HEK293 (cell line): Measurements from ENCODE around the gene KREMEN1.

Source experiments
- CTCF ChIA-PET: fragments of 350-600 bp; formaldehyde crosslinking; extraction: SDS; loops from one replicate; lab custom pipeline; 2021; ENCODE audit warnings: antibody characterized with exemption; lab: Yijun Ruan, JAX
- POLR2A ChIA-PET: fragments of 300-600 bp; formaldehyde crosslinking; extraction: SDS; loops from one replicate; lab custom pipeline; 2020; ENCODE audit warnings: antibody characterized with exemption, inconsistent platforms; lab: Yijun Ruan, JAX
- H3K27ac ChIP-seq: fragments of 200-500 bp; sonication (Bioruptor generic); 2 replicates; pipeline ENCODE4 v1.5.1; 2014; ENCODE audit warnings: low read depth, low read length, control low read depth, inconsistent platforms; ENCODE audit errors: extremely low read depth
- H3K36me3 ChIP-seq, 2 experiments: fragments of 200-500 bp in 1 of 2; sonication (Bioruptor generic) in 1 of 2; 1 replicate in 1 of 2; 2 replicates in 1 of 2; pipeline ENCODE4 v1.5.1; 2014 to 2017; ENCODE audit warnings: inconsistent platforms in 2 of 2, low read length in 2 of 2; ENCODE audit not compliant: control insufficient read depth in 2 of 2, insufficient read depth in 1 of 2
- H3K4me1 ChIP-seq: fragments of 200-500 bp; sonication (Bioruptor generic); 2 replicates; pipeline ENCODE4 v1.5.1; 2014; ENCODE audit warnings: mild to moderate bottlenecking, low read length, inconsistent platforms; ENCODE audit not compliant: control insufficient read depth, insufficient read depth
- H3K4me3 ChIP-seq: 2 replicates; pipeline ENCODE4 v1.5.1; 2011; ENCODE audit warnings: low read depth, mild to moderate bottlenecking, control low read depth, low read length, moderate library complexity
- H3K9me3 ChIP-seq: fragments of 200-500 bp; sonication (Bioruptor generic); 2 replicates; pipeline ENCODE4 v1.5.1; 2014; ENCODE audit warnings: low read depth, low read length, inconsistent platforms; ENCODE audit not compliant: control insufficient read depth, insufficient read depth
- BCL11A ChIP-seq: fragments of 450-650 bp; formaldehyde crosslinking; IDR thresholded peaks from 2 replicates; pipeline ENCODE4 v1.5.1; 2016; ENCODE audit warnings: low read depth, missing biosample characterization, missing genetic modification characterization
- CTCF ChIP-seq: fragments of 450-650 bp; formaldehyde crosslinking; IDR thresholded peaks from 2 replicates; pipeline ENCODE4 v1.5.1; 2016; ENCODE audit warnings: missing biosample characterization, missing genetic modification characterization
- FEZF1 ChIP-seq: fragments of 450-650 bp; formaldehyde crosslinking; IDR thresholded peaks from 2 replicates; pipeline ENCODE4 v1.5.1; 2016; ENCODE audit warnings: missing biosample characterization, missing genetic modification characterization
- KLF8 ChIP-seq: fragments of 450-650 bp; formaldehyde crosslinking; IDR thresholded peaks from 2 replicates; pipeline ENCODE4 v1.5.1; 2016; ENCODE audit warnings: missing biosample characterization, missing genetic modification characterization
- OSR2 ChIP-seq: fragments of 450-650 bp; formaldehyde crosslinking; IDR thresholded peaks from 2 replicates; pipeline ENCODE4 v1.5.1; 2016; ENCODE audit warnings: missing biosample characterization, missing genetic modification characterization
- OVOL3 ChIP-seq: fragments of 450-650 bp; formaldehyde crosslinking; IDR thresholded peaks from 2 replicates; pipeline ENCODE4 v1.5.1; 2016; ENCODE audit warnings: missing biosample characterization, missing genetic modification characterization
- PRDM2 ChIP-seq: fragments of 450-650 bp; formaldehyde crosslinking; IDR thresholded peaks from 2 replicates; pipeline ENCODE4 v1.5.1; 2016; ENCODE audit warnings: missing biosample characterization, missing genetic modification characterization, borderline replicate concordance
- RBAK ChIP-seq: fragments of 450-650 bp; formaldehyde crosslinking; IDR thresholded peaks from 2 replicates; pipeline ENCODE4 v1.5.1; 2016; ENCODE audit warnings: missing biosample characterization, missing genetic modification characterization
- ZBTB26 ChIP-seq: fragments of 450-650 bp; formaldehyde crosslinking; optimal IDR thresholded peaks from 2 replicates; pipeline ENCODE3; 2016; ENCODE audit warnings: missing biosample characterization, mild to moderate bottlenecking, missing genetic modification characterization
- ZNF112 ChIP-seq: fragments of 450-650 bp; formaldehyde crosslinking; IDR thresholded peaks from 2 replicates; pipeline ENCODE4 v1.5.0; 2017; ENCODE audit warnings: missing biosample characterization, missing genetic modification characterization
- ZNF214 ChIP-seq: fragments of 450-650 bp; formaldehyde crosslinking; IDR thresholded peaks from 2 replicates; pipeline ENCODE4 v1.5.1; 2017; ENCODE audit warnings: missing biosample characterization, mild to moderate bottlenecking, missing genetic modification characterization, borderline replicate concordance
- ZNF239 ChIP-seq: fragments of 450-650 bp; formaldehyde crosslinking; IDR thresholded peaks from 2 replicates; pipeline ENCODE4 v1.5.1; 2016; ENCODE audit warnings: missing biosample characterization, missing genetic modification characterization
- ZNF398 ChIP-seq: fragments of 450-650 bp; formaldehyde crosslinking; IDR thresholded peaks from 2 replicates; pipeline ENCODE4 v1.5.1; 2017; ENCODE audit warnings: missing biosample characterization, missing genetic modification characterization
- ZNF510 ChIP-seq: fragments of 450-650 bp; formaldehyde crosslinking; IDR thresholded peaks from 2 replicates; pipeline ENCODE4 v1.5.1; 2018; ENCODE audit warnings: mild to moderate bottlenecking, missing genetic modification characterization, missing biosample characterization; ENCODE audit not compliant: insufficient replicate concordance
- ZNF530 ChIP-seq: fragments of 450-650 bp; formaldehyde crosslinking; IDR thresholded peaks from 2 replicates; pipeline ENCODE4 v1.5.1; 2016; ENCODE audit warnings: low read depth, missing biosample characterization, missing genetic modification characterization
- ZNF544 ChIP-seq: fragments of 450-650 bp; formaldehyde crosslinking; IDR thresholded peaks from 2 replicates; pipeline ENCODE4 v1.5.0; 2017; ENCODE audit warnings: missing biosample characterization, missing genetic modification characterization
- ZNF548 ChIP-seq: fragments of 450-650 bp; formaldehyde crosslinking; IDR thresholded peaks from 2 replicates; pipeline ENCODE4 v1.5.1; 2016; ENCODE audit warnings: missing biosample characterization, missing genetic modification characterization
- ZNF555 ChIP-seq: fragments of 450-650 bp; formaldehyde crosslinking; conservative IDR thresholded peaks from 2 replicates; pipeline ENCODE4 v1.5.1; 2017; ENCODE audit warnings: missing biosample characterization, mild to moderate bottlenecking, missing genetic modification characterization, inconsistent platforms
- ZNF677 ChIP-seq: fragments of 450-650 bp; IDR thresholded peaks from 2 replicates; pipeline ENCODE4 v1.5.0; 2018; ENCODE audit warnings: missing biosample characterization, mild to moderate bottlenecking, missing genetic modification characterization, moderate library complexity
- ZNF747 ChIP-seq: fragments of 450-650 bp; formaldehyde crosslinking; IDR thresholded peaks from 2 replicates; pipeline ENCODE4 v1.5.1; 2016; ENCODE audit warnings: missing biosample characterization, missing genetic modification characterization
- ZNF837 ChIP-seq: fragments of 450-650 bp; formaldehyde crosslinking; IDR thresholded peaks from 2 replicates; pipeline ENCODE4 v1.5.1; 2016; ENCODE audit warnings: missing biosample characterization, missing genetic modification characterization
- ZSCAN16 ChIP-seq: fragments of 450-650 bp; formaldehyde crosslinking; IDR thresholded peaks from 2 replicates; pipeline ENCODE4 v1.5.1; 2016; ENCODE audit warnings: missing biosample characterization, missing genetic modification characterization
- ZSCAN5A ChIP-seq: fragments of 450-650 bp; formaldehyde crosslinking; IDR thresholded peaks from 2 replicates; pipeline ENCODE4 v1.5.1; 2016; ENCODE audit warnings: missing biosample characterization, missing genetic modification characterization

KREMEN1 gene

GRCh38 chr22:29083933-29084591, 11.2 kb downstream of the KREMEN1 start:
- Histone ChIP-seq H3K4me1 (peaks cover 20% of the 10 kb centered on the region), H3K36me3 (no peaks in the 10 kb centered on the region), H3K9me3 (no peaks in the 10 kb centered on the region), H3K27ac (no peak overlapping the region), H3K4me3 (no peak overlapping the region)
- POLR2A ChIA-PET, result no interaction called here
- no peak for TF ChIP-seq ZNF548
- no peak for TF ChIP-seq FEZF1 (tag by site-specific recombination)
- no peak for TF ChIP-seq ZBTB26 (tag by site-specific recombination)
- no peak for TF ChIP-seq OSR2 (tag by site-specific recombination)
- TF ChIP-seq KLF8 (tag by site-specific recombination), result no peak
- TF ChIP-seq ZNF112 (tag by site-specific recombination), result no peak
- no peak for TF ChIP-seq CTCF (tag by site-specific recombination)
- CTCF ChIA-PET, result interaction anchor here (0.5 to 3.2 kb wide), 2 partner anchors 70 to 90 kb away, joined by 3 to 16 read pairs; no protein-coding TSS in a partner anchor

- ChIA-PET CTCF (interaction anchor here (0.6 to 3.2 kb wide), 6 partner anchors 24 to 1038 kb away, joined by 3 to 14 read pairs (median 4); no protein-coding TSS in a partner anchor), POLR2A (no interaction called here)
- H3K27ac ChIP-seq, result no peak overlapping the region
- no peaks in the 10 kb centered on the region for H3K9me3 ChIP-seq
- no peak overlapping the region for H3K4me3 ChIP-seq
- H3K36me3 ChIP-seq, result no peaks in the 10 kb centered on the region
- peaks cover 6% of the 10 kb centered on the region; the same call in 1 of the 2 replicates for H3K4me1 ChIP-seq
- TF ChIP-seq ZNF398 (tag by site-specific recombination), result no peak
- TF ChIP-seq RBAK, result no peak
- TF ChIP-seq ZNF544 (tag by site-specific recombination), result no peak
- no peak for TF ChIP-seq ZSCAN5A
- no peak for TF ChIP-seq OVOL3 (tag by site-specific recombination)
- no peak for TF ChIP-seq ZNF530
- TF ChIP-seq ZNF837 (tag by site-specific recombination), result no peak
- no peak for TF ChIP-seq ZNF214 (tag by site-specific recombination)
- no peak for TF ChIP-seq ZNF239 (tag by site-specific recombination)
- no peak for TF ChIP-seq BCL11A (tag by site-specific recombination)
- no peak for TF ChIP-seq ZSCAN16 (tag by site-specific recombination)
- TF ChIP-seq ZNF747 (tag by site-specific recombination), result no peak
- no peak for TF ChIP-seq ZNF677 (tag by site-specific recombination)
- TF ChIP-seq ZNF555 (tag by site-specific recombination), result no peak
- no peak for TF ChIP-seq ZNF510 (tag by site-specific recombination)
- no peak for TF ChIP-seq PRDM2 (tag by site-specific recombination)
Measured at GRCh38 chr22:29087012-29087411, 14.2 kb downstream of the KREMEN1 start.
